ENCODE measurements around the gene WWC1.
A peak's percentile ranks its signal among the peaks of the same experiment; 100 is the strongest.
"Not testable (repeated sequence)": the region's sequence is repeated elsewhere in the genome, so short reads cannot be mapped to it uniquely, and the experiment has no call there.

WWC1 gene

GRCh38 chr5:168286863-168287262, 4.6 kb upstream of the WWC1 start:
- not testable (repeated sequence) for DNase-seq (ENCODE audit: low read depth)

- DNase-seq (ENCODE audit: low read depth), result no peak
These were observed 4.1 kb upstream of the WWC1 start for GRCh38 chr5:168287362-168287761.

- DNase-seq (ENCODE audit: low read depth), result peak; percentile 70
These were observed 2.8 kb upstream of the WWC1 start for GRCh38 chr5:168288349-168289245.

- no peak for DNase-seq (ENCODE audit: low read depth)
These were observed 523 bp upstream of the WWC1 start for GRCh38 chr5:168290902-168291341.

GRCh38 chr5:168291964-168292785, 730 bp downstream of the WWC1 start:
- no peak for DNase-seq (ENCODE audit: low read depth)

GRCh38 chr5:168292786-168293696, 1.6 kb downstream of the WWC1 start:
- no peak for DNase-seq (ENCODE audit: low read depth)

GRCh38 chr5:168295574-168296201, 4.2 kb downstream of the WWC1 start:
- peak; percentile 51 for DNase-seq (ENCODE audit: low read depth)

GRCh38 chr5:168296682-168297081, 5.2 kb downstream of the WWC1 start:
- no peak for DNase-seq (ENCODE audit: low read depth)

GRCh38 chr5:168298949-168299348, 7.5 kb downstream of the WWC1 start:
- DNase-seq (ENCODE audit: low read depth), result no peak

GRCh38 chr5:168299372-168299771, 7.9 kb downstream of the WWC1 start:
- no peak for DNase-seq (ENCODE audit: low read depth)

GRCh38 chr5:168300326-168301182, 9.1 kb downstream of the WWC1 start:
- DNase-seq (ENCODE audit: low read depth), result no peak

GRCh38 chr5:168301593-168302390, 10.3 kb downstream of the WWC1 start:
- peak; percentile 28 for DNase-seq (ENCODE audit: low read depth)

GRCh38 chr5:168302785-168303184, 11.3 kb downstream of the WWC1 start:
- no peak for DNase-seq (ENCODE audit: low read depth)

- no peak for DNase-seq (ENCODE audit: low read depth)
These were observed 12.1 kb downstream of the WWC1 start for GRCh38 chr5:168303393-168304025.

- no peak for DNase-seq (ENCODE audit: low read depth)
These were observed 12.9 kb downstream of the WWC1 start for GRCh38 chr5:168304349-168304748.

- DNase-seq (ENCODE audit: low read depth), result no peak
These were observed 13.8 kb downstream of the WWC1 start for GRCh38 chr5:168305281-168305680.

GRCh38 chr5:168307022-168307421, 15.6 kb downstream of the WWC1 start:
- no peak for DNase-seq (ENCODE audit: low read depth)

- DNase-seq (ENCODE audit: low read depth), result no peak
These were observed 16.6 kb downstream of the WWC1 start for GRCh38 chr5:168307925-168308584.

Measured in amniotic epithelial cell (primary cell).